Measurements from ENCODE around the gene WNT4.
"Not testable (repeated sequence)": the region's sequence is repeated elsewhere in the genome, so short reads cannot be mapped to it uniquely, and the experiment has no call there.

Gene WNT4

GRCh38 chr1:22107126-22107525 lies 35.8 kb downstream of the WNT4 start:
- DNase-seq, result no peak

GRCh38 chr1:22105611-22106207 lies 37.2 kb downstream of the WNT4 start:
- DNase-seq, result peak; percentile 58

- no peak for DNase-seq
Measured at GRCh38 chr1:22104865-22105437, 37.9 kb downstream of the WNT4 start.

- no peak for DNase-seq
Measured at GRCh38 chr1:22104094-22104493, 38.8 kb downstream of the WNT4 start.

- DNase-seq, result no peak
Measured at GRCh38 chr1:22102746-22103145, 40.2 kb downstream of the WNT4 start.

GRCh38 chr1:22101995-22102394 lies 40.9 kb downstream of the WNT4 start:
- DNase-seq, result no peak

GRCh38 chr1:22101199-22101598 lies 41.7 kb downstream of the WNT4 start:
- DNase-seq, result no peak

GRCh38 chr1:22100168-22100567 lies 42.7 kb downstream of the WNT4 start:
- no peak for DNase-seq

GRCh38 chr1:22098752-22099151 lies 44.1 kb downstream of the WNT4 start:
- DNase-seq, result no peak

- no peak for DNase-seq
Measured at GRCh38 chr1:22096463-22096862, 46.4 kb downstream of the WNT4 start.

- DNase-seq, result no peak
Measured at GRCh38 chr1:22096036-22096435, 46.9 kb downstream of the WNT4 start.

- no peak for DNase-seq
Measured at GRCh38 chr1:22093513-22093912, 49.4 kb downstream of the WNT4 start.

GRCh38 chr1:22092026-22092768 lies 50.7 kb downstream of the WNT4 start:
- not testable (repeated sequence) for DNase-seq

- no peak for DNase-seq
Measured at GRCh38 chr1:22090867-22091266, 52.0 kb downstream of the WNT4 start.

GRCh38 chr1:22089787-22090186 lies 53.1 kb downstream of the WNT4 start:
- no peak for DNase-seq

- DNase-seq, result no peak
Measured at GRCh38 chr1:22089134-22089571, 53.7 kb downstream of the WNT4 start.

GRCh38 chr1:22088331-22088730 lies 54.6 kb downstream of the WNT4 start:
- no peak for DNase-seq

GRCh38 chr1:22080191-22080590 lies 62.7 kb downstream of the WNT4 start:
- no peak for DNase-seq

- DNase-seq, result no peak
Measured at GRCh38 chr1:22078133-22078532, 64.8 kb downstream of the WNT4 start.

- peak; percentile 67 for DNase-seq
Measured at GRCh38 chr1:22077728-22078127, 65.2 kb downstream of the WNT4 start.

GRCh38 chr1:22076346-22076745 lies 66.6 kb downstream of the WNT4 start:
- no peak for DNase-seq

- peak; percentile 5 for DNase-seq
Measured at GRCh38 chr1:22075718-22076117, 67.2 kb downstream of the WNT4 start.

- no peak for DNase-seq
Measured at GRCh38 chr1:22074803-22075202, 68.1 kb downstream of the WNT4 start.

- DNase-seq, result no peak
Measured at GRCh38 chr1:22071511-22071910, 71.4 kb downstream of the WNT4 start.
